CD4-positive, alpha-beta T cell (primary cell): ENCODE results near the gene RMDN2. TPM values are rescaled to one million over a fixed set of nuclear protein-coding genes. Genes with fewer than 3 reads are reported as not detected.
A peak's percentile ranks its signal among the peaks of the same experiment; 100 is the strongest.

Source experiments
- ATAC-seq: fragments of 200-7000 bp; cut with Tn5 transposase; one replicate; pipeline ENCODE4 v1.10.0; 2022; ENCODE audit warnings: mild to moderate bottlenecking; ENCODE audit not compliant: poor library complexity
- CTCF ChIA-PET: fragments of 350-600 bp; sonication (Branson Sonifier 250); formaldehyde crosslinking; loops from one replicate; lab custom pipeline; 2021; ENCODE audit warnings: antibody characterized with exemption, inconsistent platforms; lab: Charles Lee
- POLR2A ChIA-PET: fragments of 350-600 bp; sonication (Branson Sonifier 250); formaldehyde crosslinking; loops from one replicate; lab custom pipeline; 2021; ENCODE audit warnings: antibody characterized with exemption, inconsistent platforms; lab: Charles Lee
- DNase-seq, 14 experiments: peaks; one replicate each; pipeline ENCODE4 v3.0.0-alpha.2; 2013 to 2020; ENCODE audit warnings: mixed read lengths in 2 of 14
- H3K27ac ChIP-seq, 2 donors: one replicate each; pipeline versions ENCODE4 v1.5.1 to v1.7.0; 2013; ENCODE audit warnings: low read length in 2 of 2, low read depth in 1 of 2, mild to moderate bottlenecking in 1 of 2
- H3K27me3 ChIP-seq, 2 experiments: 1 replicate in 1 of 2; 2 replicates in 1 of 2; pipeline versions ENCODE4 v1.6.1 to v1.7.0; 2013; ENCODE audit warnings: low read length in 2 of 2, control low read depth in 1 of 2, mild to moderate bottlenecking in 1 of 2, moderate library complexity in 1 of 2; ENCODE audit not compliant: insufficient read depth in 2 of 2, control insufficient read depth in 1 of 2
- H3K36me3 ChIP-seq: one replicate; pipeline ENCODE4 v1.6.1; 2013; ENCODE audit warnings: low read length, control low read depth; ENCODE audit not compliant: insufficient read depth
- H3K4me1 ChIP-seq: one replicate; pipeline ENCODE4 v1.6.1; 2013; ENCODE audit warnings: low read length, control low read depth; ENCODE audit not compliant: insufficient read depth
- H3K4me3 ChIP-seq: one replicate; pipeline ENCODE4 v1.5.1; 2013; ENCODE audit warnings: mild to moderate bottlenecking, low read length, moderate library complexity
- H3K9me3 ChIP-seq, 2 experiments: 1 replicate in 1 of 2; 2 replicates in 1 of 2; pipeline versions ENCODE4 v1.6.1 to v1.7.0; 2013; ENCODE audit warnings: low read length in 2 of 2, mild to moderate bottlenecking in 2 of 2, control low read depth in 1 of 2, moderate library complexity in 1 of 2; ENCODE audit not compliant: control insufficient read depth in 1 of 2, insufficient read depth in 1 of 2
- H3K27ac Mint-ChIP-seq: one replicate; pipeline ENCODE4 v1.8.0; 2020; ENCODE audit warnings: mixed read lengths
- H3K27me3 Mint-ChIP-seq: one replicate; pipeline ENCODE4 v1.8.0; 2021; ENCODE audit warnings: mixed read lengths
- H3K36me3 Mint-ChIP-seq: one replicate; pipeline ENCODE4 v1.8.0; 2021; ENCODE audit warnings: low read depth, mixed read lengths
- H3K4me1 Mint-ChIP-seq: one replicate; pipeline ENCODE4 v1.8.0; 2021; ENCODE audit warnings: low read depth, mixed read lengths
- H3K4me3 Mint-ChIP-seq: one replicate; pipeline ENCODE4 v1.8.0; 2020; ENCODE audit warnings: mild to moderate bottlenecking, mixed read lengths
- H3K9me3 Mint-ChIP-seq: one replicate; pipeline ENCODE4 v1.8.0; 2020; ENCODE audit warnings: mixed read lengths
- CTCF ChIP-seq: fragments of 200-600 bp; IDR thresholded peaks from one replicate; pipeline ENCODE4 v1.8.0; 2022; ENCODE audit warnings: antibody characterized with exemption, mild to moderate bottlenecking
- intact Hi-C, 2 experiments: fragments of 100-400 bp; cut with DNase I in 1 of 2; cut with micrococcal nuclease in 1 of 2; formaldehyde crosslinking; loops; one replicate each; pipeline versions ENCODE4 v1.15.1 to v1.9.0; 2023 to 2025; cut with DNase I, micrococcal nuclease
- total RNA-seq, 174 experiments: library from RNA in 2 of 174; stranded (reverse) in 2 of 174; gene quantifications; one replicate each; pipeline ENCODE4 v1.2.3 and lab custom pipeline; 2021 to 2026

Gene RMDN2
- total RNA-seq, 2 experiments from 2014 or later, result 2.4 to 3.3 TPM

GRCh38 chr2:37982147-37982582, 57.1 kb downstream of the RMDN2 start:
- intact Hi-C loops, result loop anchor here (1.0 to 2.0 kb wide), 3 partner anchors 291 to 526 kb away; no protein-coding TSS in a partner anchor
- Histone ChIP-seq H3K4me1 (no peaks in the 10 kb centered on the region), H3K4me3 (no peak overlapping the region), H3K27ac (no peak overlapping the region), H3K9me3 (peaks cover 0 to 7% of the 10 kb centered on the region in 2 experiments), H3K27me3 (peaks cover 0 to 5% of the 10 kb centered on the region in 2 experiments), H3K36me3 (no peaks in the 10 kb centered on the region)
- Mint-ChIP-seq H3K9me3 (no peaks in the 10 kb centered on the region), H3K4me1 (peaks cover 4% of the 10 kb centered on the region), H3K36me3 (no peaks in the 10 kb centered on the region), H3K4me3 (no peak overlapping the region), H3K27ac (no peak overlapping the region), H3K27me3 (no peaks in the 10 kb centered on the region)
- CTCF ChIA-PET, result interaction anchor here (0.7 to 1.5 kb wide), 7 partner anchors 9 to 292 kb away, joined by 3 to 6 read pairs (median 3); no protein-coding TSS in a partner anchor
- ATAC-seq (no peak), DNase-seq (peak; percentile 7 to 74 (median 46))
- peak; percentile 93 for TF ChIP-seq CTCF
- POLR2A ChIA-PET, result interaction anchor here (0.6 kb wide), 2 partner anchors 16 to 55 kb away, joined by 3 read pairs; no protein-coding TSS in a partner anchor

DNA sequence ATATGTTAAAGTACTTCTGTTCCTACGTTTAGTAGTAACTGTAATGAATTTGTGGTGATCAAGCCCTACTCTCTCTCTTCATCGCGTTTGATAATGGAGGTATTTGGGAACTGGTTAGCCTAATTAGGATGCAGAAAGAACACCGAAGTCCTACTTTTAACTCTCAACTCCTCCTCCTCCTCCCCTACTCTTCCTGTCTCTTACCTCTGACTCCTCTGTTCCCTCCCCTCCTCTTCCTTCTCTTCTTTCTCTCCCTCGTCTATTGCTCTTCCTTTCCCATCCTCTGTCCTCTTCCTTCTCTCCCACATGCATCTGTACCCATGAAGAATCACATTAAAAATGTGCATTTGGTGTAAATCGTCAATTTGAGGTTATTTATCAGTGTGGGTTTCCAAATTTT, 57.8 kb downstream of the RMDN2 start:
- Mint-ChIP-seq H3K4me3 (no peak overlapping the region), H3K36me3 (no peaks in the 10 kb centered on the region), H3K27ac (no peak overlapping the region), H3K4me1 (peaks cover 4% of the 10 kb centered on the region), H3K9me3 (no peaks in the 10 kb centered on the region), H3K27me3 (no peaks in the 10 kb centered on the region)
- ChIA-PET CTCF (interaction anchor here (1.2 kb wide), 1 partner anchor 11 kb away, joined by 5 read pairs; no protein-coding TSS in a partner anchor), POLR2A (no interaction called here)
- intact Hi-C loops, result loop anchor here (1.0 to 2.0 kb wide), 3 partner anchors 290 to 525 kb away; no protein-coding TSS in a partner anchor
- no peak overlapping the region for H3K27ac ChIP-seq
- ATAC-seq, result no peak
- peaks cover 0 to 5% of the 10 kb centered on the region in 2 experiments for H3K27me3 ChIP-seq
- no peak for DNase-seq
- TF ChIP-seq CTCF, result no peak
- no peaks in the 10 kb centered on the region for H3K4me1 ChIP-seq
- peaks cover 0 to 2% of the 10 kb centered on the region in 2 experiments for H3K9me3 ChIP-seq
- H3K36me3 ChIP-seq, result no peaks in the 10 kb centered on the region
- no peak overlapping the region for H3K4me3 ChIP-seq

GRCh38 chr2:37983719-37984118, 58.6 kb downstream of the RMDN2 start:
- H3K4me1 ChIP-seq, result no peaks in the 10 kb centered on the region
- ATAC-seq (no peak), DNase-seq (no peak)
- CTCF ChIA-PET, result no interaction called here
- H3K36me3 ChIP-seq, result no peaks in the 10 kb centered on the region
- no peaks in the 10 kb centered on the region for H3K9me3 Mint-ChIP-seq
- intact Hi-C loops, result loop anchor here in 1 of 2 experiments (2.0 kb wide), 1 partner anchor 289 kb away; no protein-coding TSS in a partner anchor
- H3K27me3 ChIP-seq, result peaks cover 0 to 5% of the 10 kb centered on the region in 2 experiments
- no peaks in the 10 kb centered on the region for H3K36me3 Mint-ChIP-seq
- H3K9me3 ChIP-seq, result no peaks in the 10 kb centered on the region
- H3K27ac ChIP-seq, result no peak overlapping the region
- H3K4me3 ChIP-seq, result no peak overlapping the region
- TF ChIP-seq CTCF, result no peak
- peaks cover 4% of the 10 kb centered on the region for H3K4me1 Mint-ChIP-seq
- no peaks in the 10 kb centered on the region for H3K27me3 Mint-ChIP-seq
- POLR2A ChIA-PET, result no interaction called here
- no peak overlapping the region for H3K27ac Mint-ChIP-seq
- no peak overlapping the region for H3K4me3 Mint-ChIP-seq
